ENCODE data around the gene ZNF827. TPM values are rescaled to one million over a fixed set of nuclear protein-coding genes. Genes with fewer than 3 reads are reported as not detected.
A peak's percentile ranks its signal among the peaks of the same experiment; 100 is the strongest.

The ZNF827 gene
- total RNA-seq, 1 donor from 2014 or later = 14.1 TPM

DNA sequence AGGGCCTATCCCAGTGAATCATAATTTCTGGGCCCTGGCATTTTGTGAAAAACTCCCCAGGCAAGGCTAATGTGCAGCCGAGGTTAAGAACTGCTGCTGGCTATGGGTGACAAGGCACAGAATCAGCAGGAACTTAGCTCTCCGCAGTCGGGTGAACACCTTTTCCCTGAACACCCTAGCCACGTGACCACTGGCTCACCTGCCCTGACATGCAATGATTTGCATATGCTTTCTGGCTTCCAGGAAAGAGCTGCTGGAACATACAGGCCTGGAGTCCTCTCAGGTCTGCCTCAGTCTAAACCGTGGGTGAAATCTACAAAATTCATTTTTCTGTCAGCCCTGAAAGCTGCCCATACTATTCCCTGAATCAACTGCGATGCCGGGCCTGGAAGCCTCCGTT, 56.6 kb downstream of the ZNF827 start:
- H3K4me3 ChIP-seq (ENCODE audit: low read depth, low read length) = no peak overlapping the region
- TF ChIP-seq, protein P1, sequence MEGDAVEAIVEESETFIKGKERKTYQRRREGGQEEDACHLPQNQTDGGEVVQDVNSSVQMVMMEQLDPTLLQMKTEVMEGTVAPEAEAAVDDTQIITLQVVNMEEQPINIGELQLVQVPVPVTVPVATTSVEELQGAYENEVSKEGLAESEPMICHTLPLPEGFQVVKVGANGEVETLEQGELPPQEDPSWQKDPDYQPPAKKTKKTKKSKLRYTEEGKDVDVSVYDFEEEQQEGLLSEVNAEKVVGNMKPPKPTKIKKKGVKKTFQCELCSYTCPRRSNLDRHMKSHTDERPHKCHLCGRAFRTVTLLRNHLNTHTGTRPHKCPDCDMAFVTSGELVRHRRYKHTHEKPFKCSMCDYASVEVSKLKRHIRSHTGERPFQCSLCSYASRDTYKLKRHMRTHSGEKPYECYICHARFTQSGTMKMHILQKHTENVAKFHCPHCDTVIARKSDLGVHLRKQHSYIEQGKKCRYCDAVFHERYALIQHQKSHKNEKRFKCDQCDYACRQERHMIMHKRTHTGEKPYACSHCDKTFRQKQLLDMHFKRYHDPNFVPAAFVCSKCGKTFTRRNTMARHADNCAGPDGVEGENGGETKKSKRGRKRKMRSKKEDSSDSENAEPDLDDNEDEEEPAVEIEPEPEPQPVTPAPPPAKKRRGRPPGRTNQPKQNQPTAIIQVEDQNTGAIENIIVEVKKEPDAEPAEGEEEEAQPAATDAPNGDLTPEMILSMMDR (conservative IDR thresholded peaks at IDR 0.05; ENCODE audit: low read depth, low read length) = no peak
- DNase-seq (ENCODE audit: low read depth) = peak; percentile 56

DNA sequence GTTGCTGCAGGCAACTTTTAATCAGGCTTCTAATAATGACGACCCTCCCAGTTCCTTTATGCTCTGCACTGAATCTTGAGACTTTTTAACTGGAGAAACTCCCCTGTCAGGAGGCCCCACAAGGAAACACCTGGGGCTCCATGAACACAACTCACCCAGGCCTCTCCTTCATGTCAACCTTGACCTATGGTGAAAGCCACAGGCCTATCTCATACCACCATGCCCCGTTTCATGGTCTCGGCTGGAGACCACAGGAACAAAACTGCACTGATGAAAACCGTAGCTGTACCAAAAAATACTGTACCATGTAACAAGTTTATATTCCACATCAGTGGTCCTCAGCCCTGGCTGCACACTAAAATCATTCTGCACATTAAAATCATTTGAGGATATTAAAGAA, 57.0 kb downstream of the ZNF827 start:
- TF ChIP-seq, protein P1 (conservative IDR thresholded peaks at IDR 0.05; ENCODE audit: low read depth, low read length) = no peak
- H3K4me3 ChIP-seq (ENCODE audit: low read depth, low read length) = no peak overlapping the region
- DNase-seq (ENCODE audit: low read depth) = no peak

GRCh38 chr4:145880355-145880960, 58.2 kb downstream of the ZNF827 start:
- DNase-seq (ENCODE audit: low read depth) = no peak
- no peak overlapping the region for H3K4me3 ChIP-seq (ENCODE audit: low read depth, low read length)
- TF ChIP-seq, protein P1 (conservative IDR thresholded peaks at IDR 0.05; ENCODE audit: low read depth, low read length) = no peak

DNA sequence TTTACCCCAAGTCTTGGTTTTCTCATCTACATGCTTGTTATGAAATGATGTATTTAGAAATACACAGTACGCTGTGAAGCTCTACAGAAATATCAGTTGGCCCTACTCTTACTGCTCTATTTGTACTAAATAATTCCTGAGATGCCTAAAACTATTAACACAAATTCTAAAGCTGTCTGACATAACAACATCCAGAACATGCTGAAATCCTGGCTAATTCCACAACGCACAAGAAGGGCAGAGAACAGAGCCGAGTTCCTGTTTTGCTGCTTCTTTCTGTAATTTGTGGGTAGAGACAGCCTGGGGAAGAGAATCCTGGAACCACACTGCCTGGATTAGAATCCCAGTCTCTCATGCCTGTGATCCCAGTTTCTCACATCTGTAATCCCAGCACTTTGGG, 59.0 kb downstream of the ZNF827 start:
- H3K4me3 ChIP-seq (ENCODE audit: low read depth, low read length) = no peak overlapping the region
- TF ChIP-seq, protein P1 (conservative IDR thresholded peaks at IDR 0.05; ENCODE audit: low read depth, low read length) = no peak
- DNase-seq (ENCODE audit: low read depth) = no peak

GRCh38 chr4:145878501-145879435, 59.9 kb downstream of the ZNF827 start:
- no peak overlapping the region for H3K4me3 ChIP-seq (ENCODE audit: low read depth, low read length)
- TF ChIP-seq, protein P1 (conservative IDR thresholded peaks at IDR 0.05; ENCODE audit: low read depth, low read length) = no peak
- DNase-seq (ENCODE audit: low read depth) = no peak

- no peak overlapping the region for H3K4me3 ChIP-seq (ENCODE audit: low read depth, low read length)
- DNase-seq (ENCODE audit: low read depth) = no peak
- TF ChIP-seq, protein P1 (conservative IDR thresholded peaks at IDR 0.05; ENCODE audit: low read depth, low read length) = no peak
Measured at GRCh38 chr4:145876531-145877180, 62.0 kb downstream of the ZNF827 start.

All from epithelial cell of proximal tubule (primary cell).